ENCODE results near the gene CUBN.

- TF ChIP-seq ZNF197 (CRISPR knock-in tag; IDR thresholded peaks at IDR 0.05; ENCODE audit: low read depth) = no peak
- TF ChIP-seq JUN (IDR thresholded peaks at IDR 0.05; ENCODE audit: borderline replicate concordance, low read depth, low read length) = no peak
- no peak for TF ChIP-seq JUN (CRISPR knock-in tag; IDR thresholded peaks at IDR 0.05; ENCODE audit: borderline replicate concordance)
- no peak for TF ChIP-seq CTCF (IDR thresholded peaks at IDR 0.05 in 2 of 3, conservative IDR thresholded peaks at IDR 0.05 in 1 of 3; ENCODE audit: insufficient read depth in 2 of 3, low read depth in 1 of 3, low read length in 3 of 3)
- no peak for TF ChIP-seq NFIC (IDR thresholded peaks at IDR 0.05)
- TF ChIP-seq SPI1 (IDR thresholded peaks at IDR 0.05; ENCODE audit: borderline replicate concordance, low read depth, low read length) = no peak
- TF ChIP-seq NR1H2 (CRISPR knock-in tag; IDR thresholded peaks at IDR 0.05) = no peak
- TF ChIP-seq POLR2A (conservative IDR thresholded peaks at IDR 0.05) = no peak
- TF ChIP-seq PHB2 (IDR thresholded peaks at IDR 0.05; ENCODE audit: low read depth) = no peak
- TF ChIP-seq SIX5 (IDR thresholded peaks at IDR 0.05; ENCODE audit: borderline replicate concordance in 1 of 2, insufficient read depth in 1 of 2, low read depth in 1 of 2, low read length in 2 of 2) = no peak
- no peak for TF ChIP-seq ZFX (CRISPR knock-in tag; IDR thresholded peaks at IDR 0.05)
- TF ChIP-seq ZFP36 (IDR thresholded peaks at IDR 0.05; ENCODE audit: low read depth, low read length, partially characterized antibody) = no peak
- no peak for TF ChIP-seq RAD51 (IDR thresholded peaks at IDR 0.05; ENCODE audit: borderline replicate concordance, low read depth)
- TF ChIP-seq ATF3 (IDR thresholded peaks at IDR 0.05) = no peak
- no peak for TF ChIP-seq ATF3 (CRISPR knock-in tag; conservative IDR thresholded peaks at IDR 0.05)
Observed at GRCh38 chr10:17179002-17179401, 49.4 kb upstream of the CUBN start.

Measured in K562 (cell line).